ENCODE measurements around the gene C5orf52.
A peak's percentile ranks its signal among the peaks of the same experiment; 100 is the strongest.

The C5orf52 gene

GRCh38 chr5:157626831-157627230 lies 44.5 kb upstream of the C5orf52 start:
- ChIA-PET POLR2A (no interaction called here), CTCF (interaction anchor here (0.6 kb wide), 1 partner anchor 278 kb away, joined by 3 read pairs; no protein-coding TSS in a partner anchor)
- H3K4me3 ChIP-seq (ENCODE audit: low read depth, low read length) = no peak overlapping the region
- no peak for TF ChIP-seq ZNF266 (tag by site-specific recombination; IDR thresholded peaks at IDR 0.05; ENCODE audit: low read depth)
- TF ChIP-seq ZBTB17 (tag by site-specific recombination; IDR thresholded peaks at IDR 0.05) = no peak
- no peak for TF ChIP-seq ZNF571 (tag by site-specific recombination; IDR thresholded peaks at IDR 0.05)
- no peak for TF ChIP-seq SP2 (tag by site-specific recombination; IDR thresholded peaks at IDR 0.05)
- TF ChIP-seq, protein P1, sequence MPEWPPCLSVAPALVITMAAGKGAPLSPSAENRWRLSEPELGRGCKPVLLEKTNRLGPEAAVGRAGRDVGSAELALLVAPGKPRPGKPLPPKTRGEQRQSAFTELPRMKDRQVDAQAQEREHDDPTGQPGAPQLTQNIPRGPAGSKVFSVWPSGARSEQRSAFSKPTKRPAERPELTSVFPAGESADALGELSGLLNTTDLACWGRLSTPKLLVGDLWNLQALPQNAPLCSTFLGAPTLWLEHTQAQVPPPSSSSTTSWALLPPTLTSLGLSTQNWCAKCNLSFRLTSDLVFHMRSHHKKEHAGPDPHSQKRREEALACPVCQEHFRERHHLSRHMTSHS (tag by site-specific recombination; IDR thresholded peaks at IDR 0.05) = no peak
- TF ChIP-seq, protein P2, sequence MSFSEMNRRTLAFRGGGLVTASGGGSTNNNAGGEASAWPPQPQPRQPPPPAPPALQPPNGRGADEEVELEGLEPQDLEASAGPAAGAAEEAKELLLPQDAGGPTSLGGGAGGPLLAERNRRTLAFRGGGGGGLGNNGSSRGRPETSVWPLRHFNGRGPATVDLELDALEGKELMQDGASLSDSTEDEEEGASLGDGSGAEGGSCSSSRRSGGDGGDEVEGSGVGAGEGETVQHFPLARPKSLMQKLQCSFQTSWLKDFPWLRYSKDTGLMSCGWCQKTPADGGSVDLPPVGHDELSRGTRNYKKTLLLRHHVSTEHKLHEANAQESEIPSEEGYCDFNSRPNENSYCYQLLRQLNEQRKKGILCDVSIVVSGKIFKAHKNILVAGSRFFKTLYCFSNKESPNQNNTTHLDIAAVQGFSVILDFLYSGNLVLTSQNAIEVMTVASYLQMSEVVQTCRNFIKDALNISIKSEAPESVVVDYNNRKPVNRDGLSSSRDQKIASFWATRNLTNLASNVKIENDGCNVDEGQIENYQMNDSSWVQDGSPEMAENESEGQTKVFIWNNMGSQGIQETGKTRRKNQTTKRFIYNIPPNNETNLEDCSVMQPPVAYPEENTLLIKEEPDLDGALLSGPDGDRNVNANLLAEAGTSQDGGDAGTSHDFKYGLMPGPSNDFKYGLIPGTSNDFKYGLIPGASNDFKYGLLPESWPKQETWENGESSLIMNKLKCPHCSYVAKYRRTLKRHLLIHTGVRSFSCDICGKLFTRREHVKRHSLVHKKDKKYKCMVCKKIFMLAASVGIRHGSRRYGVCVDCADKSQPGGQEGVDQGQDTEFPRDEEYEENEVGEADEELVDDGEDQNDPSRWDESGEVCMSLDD (tag by site-specific recombination; IDR thresholded peaks at IDR 0.05) = no peak
- TF ChIP-seq ZNF18 (tag by site-specific recombination; IDR thresholded peaks at IDR 0.05) = no peak
- TF ChIP-seq ZNF837 (tag by site-specific recombination; IDR thresholded peaks at IDR 0.05) = no peak
- TF ChIP-seq ZNF394 (tag by site-specific recombination; IDR thresholded peaks at IDR 0.05; ENCODE audit: borderline replicate concordance) = no peak
- TF ChIP-seq ZSCAN16 (tag by site-specific recombination; IDR thresholded peaks at IDR 0.05) = no peak
- no peak for TF ChIP-seq ZNF341 (tag by site-specific recombination; IDR thresholded peaks at IDR 0.05; ENCODE audit: low read depth)
- TF ChIP-seq ZNF155 (tag by site-specific recombination; IDR thresholded peaks at IDR 0.05) = no peak
- no peak for TF ChIP-seq GLIS1 (tag by site-specific recombination; IDR thresholded peaks at IDR 0.05)
- no peak for TF ChIP-seq ZNF223 (tag by site-specific recombination; IDR thresholded peaks at IDR 0.05)
- H3K9me3 ChIP-seq (ENCODE audit: control insufficient read depth, insufficient read depth, low read depth, low read length) = no peaks in the 10 kb centered on the region
- no peak overlapping the region for H3K27ac ChIP-seq (ENCODE audit: extremely low read depth, low read depth, low read length)
- H3K36me3 ChIP-seq (ENCODE audit: control insufficient read depth in 2 of 2, insufficient read depth in 1 of 2, low read length in 2 of 2) = no peaks in the 10 kb centered on the region; a peak in 1 of 3 replicates
- H3K4me1 ChIP-seq (ENCODE audit: control insufficient read depth, insufficient read depth, low read length) = no peaks in the 10 kb centered on the region

DNA sequence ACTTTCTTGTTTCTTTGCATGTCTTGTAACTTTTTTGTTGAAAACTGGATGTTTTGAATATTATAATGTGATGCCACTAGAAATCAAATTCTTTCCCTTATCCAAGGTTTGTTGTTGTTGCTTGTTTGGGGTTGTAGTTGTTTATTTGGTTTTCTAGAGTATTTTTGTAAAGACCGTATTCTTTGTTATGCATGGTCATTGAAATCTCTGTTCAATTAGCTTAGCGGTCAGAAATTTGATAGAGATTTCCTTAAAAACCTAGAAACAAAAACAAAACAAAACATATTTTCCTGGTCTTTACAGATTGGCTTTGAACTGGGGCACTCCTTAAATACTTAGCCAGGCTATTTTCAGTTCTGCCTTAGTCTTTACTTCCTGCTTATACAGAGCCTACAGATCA lies 41.0 kb upstream of the C5orf52 start:
- H3K27ac ChIP-seq (ENCODE audit: extremely low read depth, low read depth, low read length) = no peak overlapping the region
- ChIA-PET CTCF (interaction anchor here (0.6 kb wide), 1 partner anchor 197 kb away, joined by 3 read pairs; no protein-coding TSS in a partner anchor), POLR2A (no interaction called here)
- H3K4me1 ChIP-seq (ENCODE audit: control insufficient read depth, insufficient read depth, low read length) = no peaks in the 10 kb centered on the region
- H3K9me3 ChIP-seq (ENCODE audit: control insufficient read depth, insufficient read depth, low read depth, low read length) = no peaks in the 10 kb centered on the region
- H3K36me3 ChIP-seq (ENCODE audit: control insufficient read depth in 2 of 2, insufficient read depth in 1 of 2, low read length in 2 of 2) = no peaks in the 10 kb centered on the region; a peak in 1 of 3 replicates
- no peak overlapping the region for H3K4me3 ChIP-seq (ENCODE audit: low read depth, low read length)
- peak; percentile 27 for TF ChIP-seq SETDB1 (IDR thresholded peaks at IDR 0.05; ENCODE audit: insufficient read length, low read length)
- no peak for TF ChIP-seq ZNF692 (tag by site-specific recombination; IDR thresholded peaks at IDR 0.05)
- no peak for TF ChIP-seq BCL11B (tag by site-specific recombination; IDR thresholded peaks at IDR 0.05; ENCODE audit: low read depth)

Data from HEK293 (cell line).